HepG2 (cell line): Measurements from ENCODE around the gene DIPK1A. TPM values are rescaled to one million over a fixed set of nuclear protein-coding genes. Genes with fewer than 3 reads are reported as not detected.

Source experiments
- CBFB ChIP-seq: sonication (generic); formaldehyde crosslinking; IDR thresholded peaks from 2 replicates; pipeline ENCODE4 v1.4.0; 2020; ENCODE audit warnings: missing genetic modification reagents
- DPF2 ChIP-seq: sonication (generic); formaldehyde crosslinking; IDR thresholded peaks from 2 replicates; pipeline ENCODE4 v1.4.0; 2020; ENCODE audit warnings: mild to moderate bottlenecking, low read depth, missing genetic modification reagents, borderline replicate concordance
- GLI4 ChIP-seq: sonication (generic); formaldehyde crosslinking; IDR thresholded peaks from 2 replicates; pipeline ENCODE4 v1.5.1; 2020; ENCODE audit warnings: missing genetic modification reagents, mild to moderate bottlenecking, moderate library complexity, borderline replicate concordance
- PHF21A ChIP-seq: sonication (generic); formaldehyde crosslinking; IDR thresholded peaks from 2 replicates; pipeline ENCODE4 v1.5.0; 2020; ENCODE audit warnings: mild to moderate bottlenecking, missing genetic modification reagents
- ZNF292 ChIP-seq: sonication (generic); formaldehyde crosslinking; IDR thresholded peaks from 2 replicates; pipeline ENCODE4 v1.8.1; 2022; ENCODE audit warnings: mild to moderate bottlenecking, low read depth, missing genetic modification reagents, borderline replicate concordance
- ZNF468 ChIP-seq: sonication (generic); formaldehyde crosslinking; IDR thresholded peaks from 2 replicates; pipeline ENCODE4 v1.8.0; 2022; ENCODE audit warnings: mild to moderate bottlenecking, moderate library complexity, missing genetic modification reagents
- ZNF629 ChIP-seq: sonication (generic); formaldehyde crosslinking; conservative IDR thresholded peaks from 2 replicates; pipeline ENCODE4 v1.5.0; 2020; ENCODE audit warnings: missing genetic modification reagents
- ZNF746 ChIP-seq: sonication (generic); formaldehyde crosslinking; IDR thresholded peaks from 2 replicates; pipeline ENCODE4 v1.8.0; 2022; ENCODE audit warnings: mild to moderate bottlenecking, missing genetic modification reagents
- ZNF891 ChIP-seq: sonication (generic); formaldehyde crosslinking; IDR thresholded peaks from 2 replicates; pipeline ENCODE4 v1.5.0; 2020; ENCODE audit warnings: mild to moderate bottlenecking, missing genetic modification reagents
- polyA plus RNA-seq, 8 experiments: library from polyadenylated mRNA; depleted of rRNA in 3 of 8; stranded (reverse) in 7 of 8; unstranded in 1 of 8; fragments of >200 nt; fragmentation: Illumina TruSeq in 4 of 8; extraction: Trizol in 4 of 8; gene quantifications; 2 replicates each; pipeline versions ENCODE4 v1.2.1 to v1.2.3, GENCODE V29; 2011 to 2016; ENCODE audit warnings: low read depth in 4 of 8, missing spikeins in 1 of 8, mixed read lengths in 1 of 8; ENCODE audit not compliant: insufficient read depth in 1 of 8
- total RNA-seq, 5 experiments: library from RNA; depleted of rRNA; stranded (reverse); fragments of >200 nt; fragmentation: Illumina TruSeq; extraction: Trizol; gene quantifications; 2 replicates each; pipeline ENCODE4 v1.2.3, GENCODE V29; 2016; ENCODE audit warnings: low read depth in 1 of 5
- TF ChIP-seq, protein P1 (sequence below): sonication (generic); formaldehyde crosslinking; IDR thresholded peaks from 2 replicates; pipeline ENCODE4 v1.4.0; 2020; ENCODE audit warnings: mild to moderate bottlenecking, missing genetic modification reagents, borderline replicate concordance
- TF ChIP-seq, protein P2 (sequence below): sonication (generic); formaldehyde crosslinking; IDR thresholded peaks from 2 replicates; pipeline ENCODE4 v1.5.0; 2020; ENCODE audit warnings: missing genetic modification reagents
- TF ChIP-seq, protein P3 (sequence below): sonication (generic); formaldehyde crosslinking; IDR thresholded peaks from 2 replicates; pipeline ENCODE4 v1.8.0; 2022; ENCODE audit warnings: mild to moderate bottlenecking, missing genetic modification reagents
- TF ChIP-seq, protein P4 (sequence below): sonication (generic); formaldehyde crosslinking; IDR thresholded peaks from 2 replicates; pipeline ENCODE4 v1.5.1; 2020; ENCODE audit warnings: mild to moderate bottlenecking, missing genetic modification reagents, moderate library complexity
- TF ChIP-seq, protein P5 (sequence below): sonication (generic); formaldehyde crosslinking; IDR thresholded peaks from 2 replicates; pipeline ENCODE4 v1.5.0; 2020; ENCODE audit warnings: mild to moderate bottlenecking, missing genetic modification reagents
- TF ChIP-seq, protein P6 (sequence below): sonication (generic); formaldehyde crosslinking; IDR thresholded peaks from 2 replicates; pipeline ENCODE4 v1.4.0; 2020; ENCODE audit warnings: low read depth, missing genetic modification reagents

Gene DIPK1A
- total and polyA plus RNA-seq, 2 of the 13 experiments (the other 11 are each of a cell fraction or from before 2014, with no cell fraction given): 8.4 TPM

DNA sequence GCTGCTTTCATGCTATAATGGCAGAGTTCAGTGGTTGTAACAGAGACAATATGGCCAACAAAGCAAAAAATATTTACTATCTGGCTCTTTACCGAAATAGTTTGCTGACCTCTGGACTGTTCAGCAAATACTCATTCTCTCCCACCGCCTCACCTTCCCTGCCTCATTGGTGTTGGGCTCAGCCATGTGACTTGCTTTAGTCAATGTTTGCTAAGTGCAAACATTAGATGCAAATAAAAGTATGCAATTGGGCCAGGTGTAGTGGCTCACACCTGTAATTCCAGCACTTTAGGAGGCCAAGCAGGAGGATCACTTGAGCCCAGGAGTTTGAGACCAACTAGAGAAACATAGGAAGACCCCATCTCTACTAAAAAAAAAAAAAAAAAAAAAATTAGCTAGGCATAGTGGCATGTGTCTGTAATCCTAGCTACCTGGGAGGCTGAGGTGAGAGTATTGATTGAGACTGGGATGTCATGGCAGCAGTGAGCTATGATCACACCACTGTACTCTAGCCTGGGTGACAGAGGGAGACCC is 74.3 kb downstream of the DIPK1A start (continued):
- TF ChIP-seq, protein P1, sequence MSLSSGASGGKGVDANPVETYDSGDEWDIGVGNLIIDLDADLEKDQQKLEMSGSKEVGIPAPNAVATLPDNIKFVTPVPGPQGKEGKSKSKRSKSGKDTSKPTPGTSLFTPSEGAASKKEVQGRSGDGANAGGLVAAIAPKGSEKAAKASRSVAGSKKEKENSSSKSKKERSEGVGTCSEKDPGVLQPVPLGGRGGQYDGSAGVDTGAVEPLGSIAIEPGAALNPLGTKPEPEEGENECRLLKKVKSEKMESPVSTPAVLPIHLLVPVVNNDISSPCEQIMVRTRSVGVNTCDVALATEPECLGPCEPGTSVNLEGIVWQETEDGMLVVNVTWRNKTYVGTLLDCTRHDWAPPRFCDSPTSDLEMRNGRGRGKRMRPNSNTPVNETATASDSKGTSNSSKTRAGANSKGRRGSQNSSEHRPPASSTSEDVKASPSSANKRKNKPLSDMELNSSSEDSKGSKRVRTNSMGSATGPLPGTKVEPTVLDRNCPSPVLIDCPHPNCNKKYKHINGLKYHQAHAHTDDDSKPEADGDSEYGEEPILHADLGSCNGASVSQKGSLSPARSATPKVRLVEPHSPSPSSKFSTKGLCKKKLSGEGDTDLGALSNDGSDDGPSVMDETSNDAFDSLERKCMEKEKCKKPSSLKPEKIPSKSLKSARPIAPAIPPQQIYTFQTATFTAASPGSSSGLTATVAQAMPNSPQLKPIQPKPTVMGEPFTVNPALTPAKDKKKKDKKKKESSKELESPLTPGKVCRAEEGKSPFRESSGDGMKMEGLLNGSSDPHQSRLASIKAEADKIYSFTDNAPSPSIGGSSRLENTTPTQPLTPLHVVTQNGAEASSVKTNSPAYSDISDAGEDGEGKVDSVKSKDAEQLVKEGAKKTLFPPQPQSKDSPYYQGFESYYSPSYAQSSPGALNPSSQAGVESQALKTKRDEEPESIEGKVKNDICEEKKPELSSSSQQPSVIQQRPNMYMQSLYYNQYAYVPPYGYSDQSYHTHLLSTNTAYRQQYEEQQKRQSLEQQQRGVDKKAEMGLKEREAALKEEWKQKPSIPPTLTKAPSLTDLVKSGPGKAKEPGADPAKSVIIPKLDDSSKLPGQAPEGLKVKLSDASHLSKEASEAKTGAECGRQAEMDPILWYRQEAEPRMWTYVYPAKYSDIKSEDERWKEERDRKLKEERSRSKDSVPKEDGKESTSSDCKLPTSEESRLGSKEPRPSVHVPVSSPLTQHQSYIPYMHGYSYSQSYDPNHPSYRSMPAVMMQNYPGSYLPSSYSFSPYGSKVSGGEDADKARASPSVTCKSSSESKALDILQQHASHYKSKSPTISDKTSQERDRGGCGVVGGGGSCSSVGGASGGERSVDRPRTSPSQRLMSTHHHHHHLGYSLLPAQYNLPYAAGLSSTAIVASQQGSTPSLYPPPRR (CRISPR knock-in tag): peak; percentile 97
- TF ChIP-seq DPF2 (CRISPR knock-in tag): peak; percentile 75
- TF ChIP-seq, protein P2, sequence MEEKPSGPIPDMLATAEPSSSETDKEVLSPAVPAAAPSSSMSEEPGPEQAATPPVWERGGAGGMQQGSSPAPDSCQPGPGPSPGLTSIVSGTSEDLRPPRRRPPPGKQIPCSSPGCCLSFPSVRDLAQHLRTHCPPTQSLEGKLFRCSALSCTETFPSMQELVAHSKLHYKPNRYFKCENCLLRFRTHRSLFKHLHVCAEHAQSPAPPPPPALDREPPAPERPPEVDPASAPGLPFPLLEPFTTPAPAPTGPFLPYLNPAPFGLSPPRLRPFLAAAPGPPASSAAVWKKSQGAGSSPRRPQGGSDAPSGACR (CRISPR knock-in tag): no peak
- TF ChIP-seq, protein P3, sequence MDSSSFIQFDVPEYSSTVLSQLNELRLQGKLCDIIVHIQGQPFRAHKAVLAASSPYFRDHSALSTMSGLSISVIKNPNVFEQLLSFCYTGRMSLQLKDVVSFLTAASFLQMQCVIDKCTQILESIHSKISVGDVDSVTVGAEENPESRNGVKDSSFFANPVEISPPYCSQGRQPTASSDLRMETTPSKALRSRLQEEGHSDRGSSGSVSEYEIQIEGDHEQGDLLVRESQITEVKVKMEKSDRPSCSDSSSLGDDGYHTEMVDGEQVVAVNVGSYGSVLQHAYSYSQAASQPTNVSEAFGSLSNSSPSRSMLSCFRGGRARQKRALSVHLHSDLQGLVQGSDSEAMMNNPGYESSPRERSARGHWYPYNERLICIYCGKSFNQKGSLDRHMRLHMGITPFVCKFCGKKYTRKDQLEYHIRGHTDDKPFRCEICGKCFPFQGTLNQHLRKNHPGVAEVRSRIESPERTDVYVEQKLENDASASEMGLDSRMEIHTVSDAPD (CRISPR knock-in tag): no peak
- TF ChIP-seq, protein P4, sequence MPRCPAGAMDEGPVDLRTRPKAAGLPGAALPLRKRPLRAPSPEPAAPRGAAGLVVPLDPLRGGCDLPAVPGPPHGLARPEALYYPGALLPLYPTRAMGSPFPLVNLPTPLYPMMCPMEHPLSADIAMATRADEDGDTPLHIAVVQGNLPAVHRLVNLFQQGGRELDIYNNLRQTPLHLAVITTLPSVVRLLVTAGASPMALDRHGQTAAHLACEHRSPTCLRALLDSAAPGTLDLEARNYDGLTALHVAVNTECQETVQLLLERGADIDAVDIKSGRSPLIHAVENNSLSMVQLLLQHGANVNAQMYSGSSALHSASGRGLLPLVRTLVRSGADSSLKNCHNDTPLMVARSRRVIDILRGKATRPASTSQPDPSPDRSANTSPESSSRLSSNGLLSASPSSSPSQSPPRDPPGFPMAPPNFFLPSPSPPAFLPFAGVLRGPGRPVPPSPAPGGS: no peak
- TF ChIP-seq ZNF746 (CRISPR knock-in tag): no peak
- peak; percentile 66; the same call in 1 of the 2 replicates for TF ChIP-seq PHF21A (CRISPR knock-in tag)
- TF ChIP-seq CBFB (CRISPR knock-in tag): no peak
- no peak for TF ChIP-seq ZNF468 (CRISPR knock-in tag)
- TF ChIP-seq, protein P5, sequence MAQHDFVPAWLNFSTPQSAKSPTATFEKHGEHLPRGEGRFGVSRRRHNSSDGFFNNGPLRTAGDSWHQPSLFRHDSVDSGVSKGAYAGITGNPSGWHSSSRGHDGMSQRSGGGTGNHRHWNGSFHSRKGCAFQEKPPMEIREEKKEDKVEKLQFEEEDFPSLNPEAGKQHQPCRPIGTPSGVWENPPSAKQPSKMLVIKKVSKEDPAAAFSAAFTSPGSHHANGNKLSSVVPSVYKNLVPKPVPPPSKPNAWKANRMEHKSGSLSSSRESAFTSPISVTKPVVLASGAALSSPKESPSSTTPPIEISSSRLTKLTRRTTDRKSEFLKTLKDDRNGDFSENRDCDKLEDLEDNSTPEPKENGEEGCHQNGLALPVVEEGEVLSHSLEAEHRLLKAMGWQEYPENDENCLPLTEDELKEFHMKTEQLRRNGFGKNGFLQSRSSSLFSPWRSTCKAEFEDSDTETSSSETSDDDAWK (CRISPR knock-in tag): no peak
- TF ChIP-seq ZNF629 (CRISPR knock-in tag): no peak
- TF ChIP-seq GLI4 (CRISPR knock-in tag): no peak
- no peak for TF ChIP-seq ZNF891 (CRISPR knock-in tag)
- TF ChIP-seq, protein P6, sequence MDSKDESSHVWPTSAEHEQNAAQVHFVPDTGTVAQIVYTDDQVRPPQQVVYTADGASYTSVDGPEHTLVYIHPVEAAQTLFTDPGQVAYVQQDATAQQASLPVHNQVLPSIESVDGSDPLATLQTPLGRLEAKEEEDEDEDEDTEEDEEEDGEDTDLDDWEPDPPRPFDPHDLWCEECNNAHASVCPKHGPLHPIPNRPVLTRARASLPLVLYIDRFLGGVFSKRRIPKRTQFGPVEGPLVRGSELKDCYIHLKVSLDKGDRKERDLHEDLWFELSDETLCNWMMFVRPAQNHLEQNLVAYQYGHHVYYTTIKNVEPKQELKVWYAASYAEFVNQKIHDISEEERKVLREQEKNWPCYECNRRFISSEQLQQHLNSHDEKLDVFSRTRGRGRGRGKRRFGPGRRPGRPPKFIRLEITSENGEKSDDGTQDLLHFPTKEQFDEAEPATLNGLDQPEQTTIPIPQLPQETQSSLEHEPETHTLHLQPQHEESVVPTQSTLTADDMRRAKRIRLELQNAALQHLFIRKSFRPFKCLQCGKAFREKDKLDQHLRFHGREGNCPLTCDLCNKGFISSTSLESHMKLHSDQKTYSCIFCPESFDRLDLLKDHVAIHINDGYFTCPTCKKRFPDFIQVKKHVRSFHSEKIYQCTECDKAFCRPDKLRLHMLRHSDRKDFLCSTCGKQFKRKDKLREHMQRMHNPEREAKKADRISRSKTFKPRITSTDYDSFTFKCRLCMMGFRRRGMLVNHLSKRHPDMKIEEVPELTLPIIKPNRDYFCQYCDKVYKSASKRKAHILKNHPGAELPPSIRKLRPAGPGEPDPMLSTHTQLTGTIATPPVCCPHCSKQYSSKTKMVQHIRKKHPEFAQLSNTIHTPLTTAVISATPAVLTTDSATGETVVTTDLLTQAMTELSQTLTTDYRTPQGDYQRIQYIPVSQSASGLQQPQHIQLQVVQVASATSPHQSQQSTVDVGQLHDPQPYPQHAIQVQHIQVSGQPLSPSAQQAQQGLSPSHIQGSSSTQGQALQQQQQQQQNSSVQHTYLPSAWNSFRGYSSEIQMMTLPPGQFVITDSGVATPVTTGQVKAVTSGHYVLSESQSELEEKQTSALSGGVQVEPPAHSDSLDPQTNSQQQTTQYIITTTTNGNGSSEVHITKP (CRISPR knock-in tag): peak; percentile 29; the same call in 1 of the 2 replicates
- TF ChIP-seq ZNF292 (CRISPR knock-in tag): peak; percentile 48; the same call in 1 of the 2 replicates
